ENCODE results near the gene SH3GL1.
"Not testable (repeated sequence)": the region's sequence is repeated elsewhere in the genome, so short reads cannot be mapped to it uniquely, and the experiment has no call there.

SH3GL1 gene

DNA sequence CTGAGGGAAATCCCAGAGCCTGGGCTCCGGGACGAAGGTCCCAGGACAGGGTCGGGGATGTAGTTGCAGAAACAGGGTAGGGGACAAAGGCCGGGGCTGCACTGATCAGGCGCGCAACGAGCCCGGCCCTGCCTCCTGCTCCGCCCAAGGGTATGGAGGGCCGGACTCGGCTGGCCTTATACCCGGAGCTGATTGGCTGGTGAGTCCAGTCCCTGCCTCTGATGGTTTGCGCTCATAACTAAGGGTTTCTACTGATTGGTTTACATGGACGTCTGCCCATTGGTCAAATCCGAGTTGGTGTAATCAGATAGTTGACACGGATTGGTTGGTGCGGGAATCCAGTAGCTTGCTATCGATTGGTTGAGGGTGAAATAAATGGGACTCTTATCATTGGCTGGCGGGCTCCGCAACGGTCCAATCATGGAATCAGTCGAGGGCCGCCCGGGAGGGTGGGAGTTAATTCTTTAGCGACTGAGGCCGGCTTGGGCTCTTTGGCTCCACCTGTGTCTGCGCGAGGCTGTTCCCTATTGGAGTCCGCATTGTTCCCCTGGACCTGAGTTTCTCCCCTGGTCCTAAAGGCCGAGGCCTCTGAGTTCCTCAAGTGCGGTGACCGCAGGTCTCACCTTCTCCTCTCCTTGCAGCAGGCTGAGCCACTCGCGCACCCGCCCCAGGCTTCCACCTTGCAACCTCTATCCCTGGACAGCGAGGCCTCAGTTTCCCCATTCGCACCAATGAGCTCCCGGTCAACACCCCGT, 57.6 kb downstream of the SH3GL1 start:
- peak; percentile 97 for DNase-seq (ENCODE audit: low spot score)

- no peak for DNase-seq (ENCODE audit: low spot score)
Observed at GRCh38 chr19:4342314-4342614, 58.1 kb downstream of the SH3GL1 start.

DNA sequence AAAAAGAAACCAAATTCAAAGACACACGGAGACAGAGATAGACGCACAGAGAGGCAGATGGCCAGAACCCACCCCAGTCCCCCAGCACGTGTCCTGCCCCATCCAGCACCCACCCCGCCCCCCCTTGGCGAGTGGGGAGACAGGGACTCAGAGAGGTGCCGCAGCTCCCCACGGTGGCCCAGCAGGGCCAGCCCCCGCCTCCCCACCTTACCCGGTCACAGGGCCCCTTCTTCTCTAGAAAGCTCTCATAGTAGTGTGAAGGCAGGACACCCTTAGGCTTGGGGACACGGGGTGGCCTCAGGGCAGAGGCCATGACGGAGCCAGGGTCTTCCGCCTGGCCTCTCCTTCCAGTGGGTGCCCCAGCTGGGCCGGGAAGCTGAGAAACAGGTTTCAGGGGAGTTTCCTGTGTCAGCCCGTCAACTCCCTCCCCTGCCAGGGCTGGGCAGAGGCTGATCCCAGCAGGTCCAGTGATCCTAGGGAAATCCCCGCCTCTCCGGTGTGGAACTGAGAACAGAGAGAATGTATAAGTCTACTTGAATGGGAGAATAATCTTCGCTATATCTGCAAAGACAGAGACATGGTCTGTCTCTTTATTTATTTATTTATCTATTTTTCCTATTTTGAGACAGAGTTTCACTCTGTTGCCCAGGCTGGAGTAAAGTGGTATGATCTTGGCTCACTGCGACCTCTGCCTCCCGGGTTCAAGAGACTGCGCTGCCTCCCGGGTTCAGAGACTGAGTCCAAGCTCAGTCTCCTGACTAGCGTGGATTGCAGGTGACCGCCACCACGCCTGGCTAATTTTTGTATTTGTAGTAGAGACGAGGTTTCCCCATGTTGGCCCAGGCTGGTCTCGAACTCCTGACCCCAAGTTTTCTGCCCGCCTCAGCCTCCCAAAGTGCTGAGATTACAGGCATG, 61.6 kb downstream of the SH3GL1 start, which contains the start of gene STAP2:
Gene STAP2 (minus strand): TSS at position 387 of the 915 bp plus-strand sequence. CDS start 74 bp downstream, at position 313.
- DNase-seq (ENCODE audit: low spot score), result no peak

- DNase-seq (ENCODE audit: low spot score), result no peak
Observed at GRCh38 chr19:4337906-4338440, 62.4 kb downstream of the SH3GL1 start.

- DNase-seq (ENCODE audit: low spot score), result no peak
Observed at GRCh38 chr19:4334929-4335570, 65.3 kb downstream of the SH3GL1 start.

DNA sequence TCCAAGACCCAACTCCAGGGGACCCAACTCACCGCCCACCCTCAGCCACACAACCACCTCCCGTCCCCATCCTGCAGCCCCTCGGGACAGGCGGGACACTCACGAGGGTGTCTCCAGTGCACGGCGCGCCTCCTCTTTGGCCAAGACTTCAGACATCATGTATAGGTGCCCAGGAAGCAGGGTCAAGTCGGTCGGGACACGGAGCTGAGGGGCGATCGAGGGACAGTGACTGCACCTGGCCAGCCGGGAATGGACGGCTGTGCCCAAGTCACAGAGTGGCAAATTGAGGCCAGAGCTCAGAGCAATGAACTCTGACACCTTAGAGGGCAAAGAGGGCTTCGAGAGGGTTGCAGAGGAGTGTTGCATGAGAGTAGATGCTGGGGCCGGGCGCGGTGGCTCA, 70.5 kb downstream of the SH3GL1 start:
- no peak for DNase-seq (ENCODE audit: low spot score)

DNA sequence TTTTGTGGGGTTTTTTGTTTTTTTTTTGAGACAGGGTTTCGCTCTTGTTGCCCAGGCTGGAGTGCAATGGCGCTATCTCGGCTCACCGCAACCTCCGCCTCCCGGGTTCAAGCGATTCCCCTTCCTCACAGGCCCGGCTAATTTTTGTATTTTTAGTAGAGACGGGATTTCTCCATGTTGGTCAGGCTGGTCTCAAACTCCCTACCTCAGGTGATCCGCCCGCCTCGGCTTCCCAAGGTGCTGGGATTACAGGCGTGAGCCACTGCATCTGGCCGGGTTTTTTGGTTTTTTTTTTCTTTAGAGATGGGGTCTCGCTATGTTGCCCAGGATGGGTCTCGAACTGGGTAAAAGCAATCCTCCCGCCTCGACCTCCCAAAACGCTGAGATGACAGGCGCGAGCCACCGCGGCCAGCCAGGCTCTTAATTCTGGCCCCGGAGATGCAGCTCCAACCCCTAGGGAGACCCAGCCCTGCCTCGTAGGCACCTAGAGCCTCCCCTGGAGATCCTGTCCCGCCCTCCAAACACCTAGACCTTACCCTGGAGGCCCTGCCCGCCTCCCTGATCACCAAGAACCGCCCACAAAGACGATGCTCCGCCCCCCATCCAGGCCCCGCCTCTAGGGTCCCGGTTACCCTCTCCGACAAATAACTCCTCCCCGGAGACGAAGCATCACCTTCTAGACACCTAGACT, 71.2 kb downstream of the SH3GL1 start:
- not testable (repeated sequence) for DNase-seq (ENCODE audit: low spot score)

DNA sequence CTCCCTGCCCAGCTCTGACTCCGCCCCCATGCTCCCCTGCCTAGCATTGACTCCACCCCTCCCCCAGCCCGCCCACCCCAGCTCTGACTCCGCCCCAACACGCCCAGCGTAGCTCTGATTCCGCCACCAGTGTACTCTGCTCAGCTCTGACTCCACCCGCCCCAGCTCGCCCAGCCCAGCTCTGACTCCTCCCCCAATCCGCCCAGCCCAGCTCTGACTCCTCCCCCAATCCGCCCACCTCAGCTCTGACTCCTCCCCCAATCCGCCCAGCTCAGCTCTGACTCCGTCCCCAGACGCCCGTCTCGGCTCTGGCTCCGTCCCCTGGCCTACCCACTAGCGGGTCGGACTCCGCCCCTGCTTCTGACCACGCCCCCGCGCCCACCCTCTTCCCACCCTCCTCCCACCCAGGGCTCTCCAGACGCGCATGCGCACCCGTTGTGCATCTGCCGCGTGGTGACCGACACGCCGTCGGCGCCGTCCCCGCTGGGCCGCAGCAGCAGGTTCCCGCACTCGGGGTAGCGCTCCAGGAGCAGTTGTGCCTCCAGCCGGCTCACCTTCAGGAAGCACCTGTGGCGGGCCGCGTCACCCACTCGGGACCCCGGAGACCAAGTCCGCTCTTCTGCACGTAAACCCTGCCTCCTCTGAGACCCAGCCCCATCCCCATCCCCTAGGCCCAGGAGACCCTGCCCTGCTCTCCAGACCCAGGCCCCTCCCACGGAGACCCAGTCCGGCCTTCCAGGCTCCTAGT, 71.9 kb downstream of the SH3GL1 start:
- peak; percentile 97 for DNase-seq (ENCODE audit: low spot score)

GRCh38 chr19:4327877-4328242, 72.5 kb downstream of the SH3GL1 start:
- no peak for DNase-seq (ENCODE audit: low spot score)

- no peak for DNase-seq (ENCODE audit: low spot score)
Observed at GRCh38 chr19:4327252-4327876, 73.0 kb downstream of the SH3GL1 start.

DNA sequence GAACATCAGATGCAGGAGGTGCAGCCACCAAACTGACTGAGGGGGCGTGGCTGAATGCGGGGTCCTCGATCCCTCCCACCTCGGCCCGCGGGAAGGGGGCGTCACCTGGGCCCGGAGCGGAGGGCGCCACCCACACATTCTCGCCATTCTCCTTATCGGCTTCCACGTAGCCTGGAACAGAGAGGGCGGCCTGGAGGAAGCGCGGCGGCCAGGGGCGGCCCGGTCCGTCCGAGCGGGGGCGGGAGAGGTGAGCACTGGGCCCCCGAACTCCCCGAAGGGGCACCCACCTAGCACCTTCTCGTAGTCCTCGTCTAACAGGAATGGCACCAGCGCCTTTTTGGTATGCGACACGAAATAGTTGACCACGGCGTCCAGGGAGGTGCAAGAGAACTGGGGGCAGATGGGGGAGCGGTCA, 73.5 kb downstream of the SH3GL1 start:
- DNase-seq (ENCODE audit: low spot score), result no peak

DNA sequence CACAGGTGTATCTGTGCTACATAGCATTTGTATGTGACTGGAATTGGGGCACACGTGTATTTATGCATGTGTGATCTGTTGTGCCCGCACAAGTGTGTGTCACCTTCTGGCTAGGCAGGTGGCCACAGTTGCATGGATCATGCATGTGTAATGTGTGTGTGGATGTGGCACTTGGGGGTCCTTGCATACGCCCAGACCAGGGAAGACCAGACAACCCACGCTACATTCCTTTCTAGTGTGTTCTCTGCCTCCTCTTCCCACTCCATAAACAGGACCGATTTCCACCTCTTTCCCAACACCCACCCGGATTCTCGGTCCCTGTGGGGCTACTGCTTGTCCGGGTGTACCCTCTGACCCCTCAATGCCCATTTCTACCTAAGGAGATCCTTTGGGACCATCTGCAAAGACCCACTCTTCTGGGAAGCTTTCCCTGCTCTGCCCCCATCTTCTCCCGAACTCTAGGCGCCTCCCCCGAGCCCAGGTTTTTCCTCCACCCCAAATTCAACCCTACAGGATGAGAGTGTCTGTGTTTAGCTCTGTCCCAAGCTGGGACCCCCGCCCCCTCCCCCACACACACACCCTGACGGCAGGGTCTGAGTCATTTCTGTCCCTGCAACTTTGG, 74.0 kb downstream of the SH3GL1 start:
- no peak for DNase-seq (ENCODE audit: low spot score)

- no peak for DNase-seq (ENCODE audit: low spot score)
Observed at GRCh38 chr19:4324228-4324627, 76.1 kb downstream of the SH3GL1 start.

DNA sequence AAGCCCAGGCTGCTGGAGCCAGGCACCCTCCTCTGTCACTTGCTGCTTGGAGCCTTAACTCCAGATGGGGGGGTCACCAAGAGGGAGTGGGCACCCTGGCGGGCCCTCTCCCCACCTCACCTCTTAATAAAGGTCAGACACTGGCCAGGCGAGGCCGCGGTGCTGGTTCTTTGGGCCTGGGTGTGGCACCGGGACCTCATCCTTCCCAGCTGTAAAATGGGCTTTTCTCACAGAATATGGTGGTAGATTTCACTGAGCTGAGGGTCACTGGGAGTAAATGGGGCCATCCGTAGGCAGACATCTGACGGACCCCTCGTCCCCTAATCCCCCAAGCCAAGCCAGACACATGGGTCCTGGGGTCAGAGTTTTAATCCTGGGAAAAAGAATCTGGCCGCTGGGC, 76.7 kb downstream of the SH3GL1 start:
- no peak for DNase-seq (ENCODE audit: low spot score)

DNA sequence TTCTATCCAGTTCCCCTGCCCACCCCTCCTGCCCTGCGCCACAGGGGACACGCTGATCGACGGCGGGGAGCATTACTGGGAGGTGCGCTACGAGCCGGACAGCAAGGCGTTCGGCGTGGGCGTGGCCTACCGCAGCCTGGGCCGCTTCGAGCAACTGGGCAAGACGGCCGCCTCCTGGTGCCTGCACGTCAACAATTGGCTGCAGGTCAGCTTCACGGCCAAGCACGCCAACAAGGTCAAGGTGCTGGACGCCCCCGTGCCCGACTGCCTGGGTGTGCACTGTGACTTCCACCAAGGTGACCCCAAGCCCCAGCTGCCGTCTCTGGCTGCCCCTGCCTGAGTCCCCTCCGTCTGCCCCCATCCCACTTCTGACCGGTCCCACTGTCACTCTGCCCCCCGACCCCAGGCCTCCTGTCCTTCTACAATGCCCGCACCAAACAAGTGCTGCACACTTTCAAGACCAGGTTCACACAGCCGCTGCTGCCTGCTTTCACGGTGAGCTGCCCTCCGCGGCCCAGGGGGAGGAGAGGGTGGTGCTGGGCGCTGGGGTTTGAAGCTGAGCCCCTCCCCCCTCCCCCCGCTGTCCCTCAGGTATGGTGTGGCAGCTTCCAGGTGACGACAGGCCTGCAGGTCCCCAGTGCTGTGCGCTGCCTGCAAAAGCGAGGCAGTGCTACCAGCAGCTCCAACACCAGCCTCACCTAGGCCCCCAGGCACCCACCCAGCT, 77.2 kb downstream of the SH3GL1 start:
- no peak for DNase-seq (ENCODE audit: low spot score)

- DNase-seq (ENCODE audit: low spot score), result no peak
Observed at GRCh38 chr19:4320419-4320818, 79.9 kb downstream of the SH3GL1 start.

DNA sequence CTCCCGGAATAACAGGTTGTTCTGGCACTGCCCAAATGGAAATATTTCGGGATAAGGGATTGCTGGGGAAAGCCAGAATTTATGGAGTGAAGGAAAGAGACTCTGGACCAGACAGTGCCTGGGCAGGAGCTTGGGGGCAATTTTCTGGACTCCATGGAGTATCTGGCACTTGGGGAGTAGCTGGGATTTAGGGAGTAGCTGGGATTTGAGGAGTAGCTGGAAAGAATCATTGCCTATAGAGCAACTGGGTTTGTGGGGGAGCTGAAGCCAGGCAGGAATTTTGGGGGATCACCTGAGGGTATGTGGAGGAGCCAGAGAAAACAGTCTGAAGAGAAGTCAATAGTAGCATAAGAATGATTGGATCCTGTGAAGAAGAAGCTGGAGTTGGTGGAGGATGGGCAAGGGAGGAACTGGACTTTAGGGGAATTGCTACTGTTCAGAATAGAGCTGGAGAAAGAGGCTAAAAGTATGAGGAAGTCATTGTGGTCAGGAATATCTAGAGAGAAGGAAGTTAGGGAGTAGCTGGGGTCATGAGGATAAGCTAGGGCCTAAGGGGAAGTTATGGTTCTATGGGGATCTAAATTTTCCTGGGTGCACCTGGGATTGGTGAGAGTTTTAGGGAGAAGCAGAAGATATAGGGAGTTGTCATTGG, 81.2 kb downstream of the SH3GL1 start:
- no peak for DNase-seq (ENCODE audit: low spot score)

DNA sequence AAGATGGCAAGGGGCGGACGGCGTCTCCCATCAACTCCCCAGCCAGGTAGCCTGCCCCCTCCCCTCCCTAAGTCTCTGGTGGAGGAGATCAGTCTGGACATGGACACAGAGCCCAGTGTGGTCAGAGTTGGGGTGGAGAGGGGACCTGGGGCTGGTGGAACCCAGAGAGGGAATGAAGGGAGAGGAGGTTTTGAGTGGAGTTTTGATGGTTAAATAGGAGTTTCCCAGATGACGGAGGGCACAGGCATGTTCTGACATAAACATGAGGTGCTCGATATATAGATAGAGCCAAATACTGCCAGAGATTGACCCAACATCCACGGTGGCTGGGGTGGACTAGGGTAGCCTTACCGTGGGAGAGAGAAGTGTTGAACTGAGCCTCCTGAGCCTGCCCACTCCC, 81.9 kb downstream of the SH3GL1 start:
- DNase-seq (ENCODE audit: low spot score), result no peak

DNA sequence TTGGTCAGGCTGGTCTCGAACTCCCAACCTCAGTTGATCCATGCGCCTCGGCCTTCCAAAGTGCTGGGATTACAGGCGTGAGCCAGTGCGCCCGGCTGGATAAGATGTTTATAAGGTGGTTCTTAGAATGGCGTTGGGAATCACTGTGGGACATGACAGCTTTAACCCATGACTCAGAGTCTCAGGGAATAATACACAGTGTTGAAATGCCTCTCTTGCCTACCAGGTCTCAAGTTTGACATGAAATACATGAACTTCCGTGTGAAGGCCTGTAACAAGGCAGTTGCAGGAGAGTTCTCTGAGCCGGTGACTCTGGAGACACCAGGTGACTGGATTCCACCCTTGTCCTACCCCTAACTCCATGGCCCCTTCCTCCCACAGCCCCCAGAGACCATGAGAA, 83.4 kb downstream of the SH3GL1 start:
- DNase-seq (ENCODE audit: low spot score), result no peak

Data from HuH-7.5 (cell line).